Coronary artery (tissue), 2 donors: ENCODE data around the gene PPT2.
A peak's percentile ranks its signal among the peaks of the same experiment; 100 is the strongest.
"Not testable (repeated sequence)": the region's sequence is repeated elsewhere in the genome, so short reads cannot be mapped to it uniquely, and the experiment has no call there.

Experiments used
- DNase-seq: peaks from one replicate; pipeline ENCODE4 v3.0.0-alpha.2; 2017; ENCODE audit warnings: low spot score
- H3K27ac ChIP-seq, 2 donors: fragments of 200-600 bp; sonication (generic); one replicate each; pipeline ENCODE4 v1.5.1; 2016 to 2019
- H3K4me3 ChIP-seq: fragments of 200-600 bp; sonication (generic); 2 replicates; pipeline ENCODE4 v1.5.1; 2016; ENCODE audit warnings: mild to moderate bottlenecking, moderate library complexity
- CTCF ChIP-seq: fragments of 200-600 bp; sonication (generic); IDR thresholded peaks from one replicate; pipeline ENCODE4 v1.5.1; 2019; ENCODE audit warnings: antibody characterized with exemption

The PPT2 gene

DNA sequence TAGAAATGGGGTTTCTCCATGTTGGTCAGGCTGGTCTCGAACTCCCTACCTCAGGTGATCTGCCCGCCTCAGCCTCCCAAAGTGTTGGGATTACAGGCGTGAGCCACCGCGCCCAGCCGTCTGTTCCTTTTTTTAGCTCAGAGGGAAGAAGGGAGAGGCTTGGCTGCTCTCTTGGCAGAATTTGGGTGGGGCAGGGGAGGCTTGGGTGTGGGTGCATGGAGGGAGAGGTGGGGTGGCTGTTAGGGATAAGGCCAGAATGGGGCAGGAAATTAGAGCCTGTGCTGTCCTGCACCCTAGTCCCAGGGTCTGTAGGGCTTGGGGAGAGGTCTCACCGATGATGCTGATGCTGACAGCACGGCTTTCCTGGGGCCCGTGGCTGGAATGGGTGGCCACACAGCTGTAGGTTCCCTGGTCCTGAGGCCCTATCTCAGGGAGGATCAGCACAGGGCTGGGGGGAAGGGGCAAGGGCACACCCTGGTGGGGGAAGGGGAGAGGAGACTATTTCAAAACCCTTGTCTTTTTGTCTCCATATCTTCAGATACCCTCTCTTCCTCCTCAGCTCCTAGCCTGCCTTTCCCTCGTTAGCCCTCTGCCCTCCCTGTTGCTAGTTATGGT, 28.1 kb downstream of the PPT2 start:
- no peak for DNase-seq
- Histone ChIP-seq H3K27ac (peak overlapping the region in 1 of 2 donors; percentile 54), H3K4me3 (no peak overlapping the region)
- no peak for TF ChIP-seq CTCF

- H3K4me3 ChIP-seq: no peak overlapping the region
- DNase-seq: no peak
- peak overlapping the region in 1 of 2 donors; percentile 54 for H3K27ac ChIP-seq
- no peak for TF ChIP-seq CTCF
These were observed 28.6 kb downstream of the PPT2 start for GRCh38 chr6:32182555-32182981.

GRCh38 chr6:32183030-32183429, 29.1 kb downstream of the PPT2 start:
- DNase-seq: no peak
- no peak overlapping the region for H3K4me3 ChIP-seq
- no peak for TF ChIP-seq CTCF
- peak overlapping the region in 1 of 2 donors; percentile 54 for H3K27ac ChIP-seq

DNA sequence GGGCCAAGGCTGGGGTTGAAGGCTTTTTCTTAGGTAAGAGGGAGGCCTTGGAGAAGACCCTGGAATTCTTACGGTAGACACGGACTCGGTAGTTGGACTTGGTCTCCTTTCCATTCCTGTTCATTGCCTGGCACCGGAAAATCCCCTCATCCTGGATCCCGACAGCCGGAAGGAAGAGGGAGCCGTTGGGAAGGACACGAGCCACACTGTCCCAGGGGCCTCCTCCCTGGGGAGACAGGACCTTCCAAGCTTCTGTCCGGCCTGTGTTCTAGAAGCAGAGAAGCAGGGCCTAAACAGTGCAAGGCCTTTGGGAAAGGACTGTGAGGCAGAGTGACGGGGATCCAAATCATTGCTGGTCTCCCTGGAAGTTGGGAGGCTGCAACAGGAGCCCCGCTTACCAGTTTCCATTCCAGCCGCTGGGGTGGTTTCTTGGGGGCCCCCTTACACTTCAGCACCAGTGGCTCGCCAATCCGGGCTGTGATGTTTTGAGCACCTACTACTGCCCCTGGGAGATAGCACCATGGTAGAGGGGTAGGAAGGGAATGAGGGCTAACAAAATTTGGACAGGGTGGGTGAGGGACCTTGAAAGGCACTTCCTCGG, 29.6 kb downstream of the PPT2 start:
- DNase-seq: no peak
- Histone ChIP-seq H3K27ac (peak overlapping the region in 1 of 2 donors; percentile 54), H3K4me3 (no peak overlapping the region)
- TF ChIP-seq CTCF: no peak

DNA sequence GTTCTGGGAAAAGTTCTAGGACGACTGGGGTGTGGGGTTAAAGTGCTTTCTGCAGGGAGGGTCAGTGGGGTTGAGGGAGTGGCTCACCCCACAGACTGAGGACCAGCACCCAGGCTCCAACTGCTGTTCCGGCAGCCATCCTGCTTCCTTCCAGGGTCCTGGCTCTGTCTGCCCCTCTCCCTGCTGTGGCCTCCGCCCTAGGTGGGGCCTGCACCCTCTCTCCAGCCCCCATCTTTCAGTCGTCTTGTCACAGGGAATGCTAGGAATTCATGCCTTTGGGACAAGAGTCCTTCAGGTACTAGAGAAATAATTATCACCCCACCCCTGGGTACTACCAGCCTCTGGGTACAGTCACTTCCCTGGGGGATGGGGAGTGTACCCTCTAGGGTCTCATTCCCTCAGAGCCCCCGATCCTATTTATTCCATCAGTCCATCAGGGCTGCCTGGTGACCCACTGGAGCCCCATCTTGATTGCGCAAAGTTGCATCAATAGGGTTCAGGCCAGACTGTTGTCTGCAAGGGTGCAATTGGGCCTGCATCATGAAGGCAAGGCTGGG, 30.2 kb downstream of the PPT2 start, which contains the start of gene AGER:
Gene AGER (minus strand): TSS at position 170 of the 557 bp plus-strand sequence. CDS start 31 bp downstream, at position 139.
- DNase-seq: no peak

DNA sequence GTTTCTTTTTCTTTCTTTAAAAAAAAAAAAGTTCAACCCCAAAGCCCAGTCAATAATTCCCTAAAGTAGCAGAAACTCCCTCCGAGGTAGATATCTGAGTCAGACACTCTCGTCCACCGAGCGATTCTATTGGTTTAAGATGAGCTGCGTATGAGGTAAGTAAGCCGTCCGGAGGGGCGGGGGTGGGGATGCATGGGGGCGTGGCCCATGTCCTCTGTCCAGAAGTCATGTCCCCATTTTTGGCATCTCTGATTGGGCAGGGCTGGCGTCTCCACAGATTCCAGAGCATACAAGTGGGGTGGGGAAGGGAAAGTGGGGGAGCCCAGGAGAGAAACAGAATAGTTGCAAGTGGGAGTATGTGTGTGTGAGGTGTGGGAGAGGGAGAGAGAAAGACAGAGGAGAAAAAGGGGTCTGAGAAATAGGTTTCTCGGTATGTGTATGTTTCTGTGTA, 31.8 kb downstream of the PPT2 start:
- H3K4me3 ChIP-seq: not testable (repeated sequence)
- DNase-seq: peak; percentile 96
- H3K27ac ChIP-seq: peak overlapping the region; percentile 61 to 84

More for the DNA sequence above, 30.2 kb downstream of the PPT2 start, which contains the start of gene AGER:
- H3K27ac ChIP-seq: peak within 1 kb of the TSS; percentile 42 to 58
- H3K4me3 ChIP-seq: no peak within 1 kb of the TSS
- no peak for TF ChIP-seq CTCF

DNA sequence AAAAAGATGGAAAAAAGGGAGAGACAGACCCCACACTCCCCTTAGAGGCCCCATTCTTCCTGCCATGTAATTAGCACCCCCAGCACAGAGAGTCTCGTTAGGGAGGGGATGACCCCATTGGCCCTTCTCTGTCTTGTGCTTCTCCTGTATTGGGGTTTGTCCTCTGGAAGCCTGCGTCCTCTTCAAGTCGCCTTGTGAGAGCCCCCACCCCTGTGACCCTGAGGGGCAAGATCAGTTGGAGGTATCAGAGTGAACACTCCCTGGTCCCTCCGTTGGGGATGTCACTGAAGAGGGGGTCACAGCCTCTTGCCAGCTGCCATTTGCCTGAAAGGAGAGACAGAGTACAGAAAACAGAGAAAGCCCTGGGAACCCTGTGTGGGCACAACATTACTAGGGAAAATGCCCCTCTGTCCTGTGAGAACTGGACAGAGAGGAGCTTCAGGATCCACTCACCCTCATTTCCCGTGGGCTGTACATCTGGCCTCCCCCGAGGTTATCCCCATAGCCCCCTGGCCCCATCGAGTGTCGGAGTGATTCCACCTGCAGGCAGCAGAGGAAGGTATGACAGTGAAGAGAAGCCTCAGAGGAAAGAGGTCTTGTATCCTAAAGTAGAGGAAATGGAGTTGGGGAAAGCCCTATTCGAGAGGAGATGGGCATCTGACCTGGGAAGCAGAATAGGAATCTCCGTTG, 32.4 kb downstream of the PPT2 start:
- peak overlapping the region; percentile 61 to 84 for H3K27ac ChIP-seq
- DNase-seq, H3K4me3 ChIP-seq: not testable (repeated sequence)
